Neuronal stem cell (in vitro differentiated cells): ENCODE data around the gene MSTO1.

ENCODE experiments used
- DNase-seq: peaks from one replicate; pipeline ENCODE4 v3.0.0-alpha.2; 2013; ENCODE audit warnings: low spot score
- H2AFZ ChIP-seq: one replicate; pipeline ENCODE4 v1.6.1; 2013; ENCODE audit warnings: mild to moderate bottlenecking, low read length, inconsistent platforms
- H2AK5ac ChIP-seq: 2 replicates; pipeline ENCODE4 v1.6.1; 2013; ENCODE audit warnings: low read depth, mild to moderate bottlenecking, inconsistent platforms, low read length, moderate library complexity, mixed read lengths
- H2BK120ac ChIP-seq: 2 replicates; pipeline ENCODE4 v1.6.1; 2013; ENCODE audit warnings: low read depth, mild to moderate bottlenecking, inconsistent platforms, low read length, moderate library complexity, mixed read lengths
- H2BK12ac ChIP-seq: one replicate; pipeline ENCODE4 v1.6.1; 2013; ENCODE audit warnings: low read length, inconsistent platforms
- H2BK15ac ChIP-seq: 2 replicates; pipeline ENCODE4 v1.6.1; 2013; ENCODE audit warnings: mild to moderate bottlenecking, low read length, inconsistent platforms, mixed read lengths
- H2BK5ac ChIP-seq: one replicate; pipeline ENCODE4 v1.6.1; 2013; ENCODE audit warnings: inconsistent platforms, mild to moderate bottlenecking, low read length, moderate library complexity
- H3K14ac ChIP-seq: one replicate; pipeline ENCODE4 v1.6.1; 2013; ENCODE audit warnings: low read length, inconsistent platforms
- H3K18ac ChIP-seq: 2 replicates; pipeline ENCODE4 v1.6.1; 2013; ENCODE audit warnings: low read length, inconsistent platforms
- H3K23ac ChIP-seq: 2 replicates; pipeline ENCODE4 v1.6.1; 2013; ENCODE audit warnings: low read depth, mild to moderate bottlenecking, mixed read lengths, low read length, inconsistent platforms; ENCODE audit not compliant: poor library complexity
- H3K27ac ChIP-seq: replicated peaks from 3 replicates; pipeline ENCODE4 v1.5.1; 2013; ENCODE audit warnings: low read length, inconsistent platforms
- H3K27me3 ChIP-seq, 3 experiments: 2 replicates each; pipeline ENCODE4 v1.6.1; 2013; ENCODE audit warnings: low read length in 3 of 3, mild to moderate bottlenecking in 2 of 3, inconsistent platforms in 1 of 3, low read depth in 1 of 3, mixed read lengths in 1 of 3, moderate library complexity in 1 of 3; ENCODE audit not compliant: control insufficient read depth in 3 of 3, insufficient read depth in 3 of 3
- H3K36me3 ChIP-seq, 2 donors: replicated peaks in 1 of 2; 2 replicates each; pipeline ENCODE4 v1.6.1; 2013; ENCODE audit warnings: low read length in 2 of 2; ENCODE audit not compliant: control insufficient read depth in 2 of 2, insufficient read depth in 2 of 2
- H3K4ac ChIP-seq: 2 replicates; pipeline ENCODE4 v1.6.1; 2013; ENCODE audit warnings: inconsistent platforms, mild to moderate bottlenecking, low read length, moderate library complexity
- H3K4me1 ChIP-seq, 2 donors: 1 replicate in 1 of 2; 2 replicates in 1 of 2; pipeline ENCODE4 v1.6.1; 2013; ENCODE audit warnings: low read length in 2 of 2, low read depth in 1 of 2; ENCODE audit not compliant: control insufficient read depth in 2 of 2, insufficient read depth in 1 of 2
- H3K4me2 ChIP-seq: one replicate; pipeline ENCODE4 v1.6.1; 2013; ENCODE audit warnings: mild to moderate bottlenecking, low read length, inconsistent platforms; ENCODE audit not compliant: insufficient read depth, poor library complexity, severe bottlenecking
- H3K4me3 ChIP-seq, 2 donors: 2 replicates each; pipeline ENCODE4 v1.5.1; 2013; ENCODE audit warnings: low read length in 2 of 2, mild to moderate bottlenecking in 2 of 2, inconsistent platforms in 1 of 2, moderate library complexity in 1 of 2
- H3K79me1 ChIP-seq: one replicate; pipeline ENCODE4 v1.6.1; 2013; ENCODE audit warnings: low read depth, mild to moderate bottlenecking, inconsistent platforms, low read length, moderate library complexity
- H3K9ac ChIP-seq: one replicate; pipeline ENCODE4 v1.6.1; 2013; ENCODE audit warnings: mild to moderate bottlenecking, low read depth, low read length, inconsistent platforms; ENCODE audit not compliant: poor library complexity
- H3K9me3 ChIP-seq, 2 donors: replicated peaks in 1 of 2; 2 replicates each; pipeline versions ENCODE3 to v1.6.1; 2013; ENCODE audit warnings: low read length in 2 of 2, mild to moderate bottlenecking in 2 of 2, inconsistent platforms in 1 of 2, low read depth in 1 of 2, mixed read lengths in 1 of 2, moderate library complexity in 1 of 2; ENCODE audit not compliant: control insufficient read depth in 2 of 2, insufficient read depth in 1 of 2
- H4K8ac ChIP-seq: one replicate; pipeline ENCODE4 v1.6.1; 2013; ENCODE audit warnings: low read depth, mild to moderate bottlenecking, inconsistent platforms, low read length, moderate library complexity
- H4K91ac ChIP-seq: one replicate; pipeline ENCODE4 v1.6.1; 2013; ENCODE audit warnings: low read length, low read depth, mild to moderate bottlenecking, inconsistent platforms; ENCODE audit not compliant: poor library complexity
- WGBS, 2 donors: extraction: QIAGEN DNeasy Blood & Tissue Kit; methylation state at CpG; one replicate each; pipeline ENCODE4 v1.1.7; 2013; ENCODE audit warnings: missing lambda C conversion rate in 2 of 2, mixed read lengths in 1 of 2; ENCODE audit not compliant: insufficient read length in 2 of 2, insufficient replicate concordance in 1 of 2; ENCODE audit errors: extremely low coverage in 2 of 2; 5-methylcytosine and 5-hydroxymethylcytosine counted together

Gene MSTO1

GRCh38 chr1:155649676-155650075, 39.7 kb downstream of the MSTO1 start:
- H2AK5ac ChIP-seq: no peak overlapping the region
- H3K27ac ChIP-seq: no peak overlapping the region
- H3K18ac ChIP-seq: no peak overlapping the region
- H4K91ac ChIP-seq: no peak overlapping the region
- H4K8ac ChIP-seq: no peak overlapping the region
- H3K4me3 ChIP-seq: no peak overlapping the region
- no peak overlapping the region for H2BK5ac ChIP-seq
- no peak overlapping the region for H3K14ac ChIP-seq
- no peak overlapping the region for H2AFZ ChIP-seq
- peaks cover 4 to 9% of the 10 kb centered on the region in 2 donors for H3K9me3 ChIP-seq
- DNase-seq: no peak
- H2BK12ac ChIP-seq: no peak overlapping the region
- H3K79me1 ChIP-seq: no peaks in the 10 kb centered on the region
- no peak overlapping the region for H3K23ac ChIP-seq
- no peak overlapping the region for H3K9ac ChIP-seq
- H3K27me3 ChIP-seq: no peaks in the 10 kb centered on the region
- no peak overlapping the region for H3K4ac ChIP-seq
- H3K4me2 ChIP-seq: no peak overlapping the region
- H2BK15ac ChIP-seq: no peak overlapping the region
- H3K4me1 ChIP-seq: peaks cover 0 to 2% of the 10 kb centered on the region in 2 donors
- no peaks in the 10 kb centered on the region for H3K36me3 ChIP-seq
- H2BK120ac ChIP-seq: no peak overlapping the region

- H3K4me1 ChIP-seq: peaks cover 0 to 2% of the 10 kb centered on the region in 2 donors
- no CpG with 5 or more reads among the region's 7 CpGs for WGBS, 2 donors
- no peak for DNase-seq
- no peak overlapping the region for H3K27ac ChIP-seq
- no peak overlapping the region for H3K18ac ChIP-seq
- no peaks in the 10 kb centered on the region for H3K79me1 ChIP-seq
- H3K36me3 ChIP-seq: no peaks in the 10 kb centered on the region
- H2BK12ac ChIP-seq: no peak overlapping the region
- H4K8ac ChIP-seq: no peak overlapping the region
- H2AFZ ChIP-seq: no peak overlapping the region
- H3K23ac ChIP-seq: no peak overlapping the region
- no peak overlapping the region for H3K4me3 ChIP-seq
- no peak overlapping the region for H2BK120ac ChIP-seq
- no peak overlapping the region for H4K91ac ChIP-seq
- no peak overlapping the region for H2BK5ac ChIP-seq
- H3K27me3 ChIP-seq: no peaks in the 10 kb centered on the region
- H3K9ac ChIP-seq: no peak overlapping the region
- no peak overlapping the region for H3K4me2 ChIP-seq
- no peak overlapping the region for H2AK5ac ChIP-seq
- H2BK15ac ChIP-seq: no peak overlapping the region
- no peak overlapping the region for H3K14ac ChIP-seq
- H3K9me3 ChIP-seq: peaks cover 4 to 9% of the 10 kb centered on the region in 2 donors
- no peak overlapping the region for H3K4ac ChIP-seq
Observed at GRCh38 chr1:155650231-155650757, 40.3 kb downstream of the MSTO1 start.

- no CpG with 5 or more reads among the region's 3 CpGs for WGBS, 2 donors
- Histone ChIP-seq H3K4ac (no peak overlapping the region), H4K8ac (no peak overlapping the region)
Observed at GRCh38 chr1:155651861-155652661, 42.0 kb downstream of the MSTO1 start.

GRCh38 chr1:155652951-155653350, 42.9 kb downstream of the MSTO1 start:
- Histone ChIP-seq H2BK5ac (no peak overlapping the region), H3K36me3 (peaks cover 0 to 6% of the 10 kb centered on the region in 2 donors), H2BK120ac (no peak overlapping the region), H3K4me1 (peaks cover 0 to 2% of the 10 kb centered on the region in 2 donors), H3K9me3 (peaks cover 4 to 9% of the 10 kb centered on the region in 2 donors), H3K4me3 (no peak overlapping the region), H4K91ac (no peak overlapping the region), H2AK5ac (no peak overlapping the region), H3K14ac (no peak overlapping the region), H3K27ac (no peak overlapping the region), H3K23ac (no peak overlapping the region), H3K9ac (no peak overlapping the region), H2BK15ac (no peak overlapping the region), H3K27me3 (no peaks in the 10 kb centered on the region), H3K79me1 (no peaks in the 10 kb centered on the region), H3K18ac (no peak overlapping the region), H3K4ac (no peak overlapping the region), H2BK12ac (no peak overlapping the region), H4K8ac (no peak overlapping the region), H3K4me2 (no peak overlapping the region), H2AFZ (no peak overlapping the region)
- no CpG with 5 or more reads among the region's 3 CpGs for WGBS, 2 donors
- DNase-seq: no peak

More at GRCh38 chr1:155651861-155652661, 42.0 kb downstream of the MSTO1 start:
- Histone ChIP-seq H3K18ac (no peak overlapping the region), H3K9ac (no peak overlapping the region), H3K9me3 (peaks cover 4 to 9% of the 10 kb centered on the region in 2 donors), H3K27me3 (no peaks in the 10 kb centered on the region), H3K27ac (no peak overlapping the region), H3K4me3 (no peak overlapping the region), H2BK120ac (no peak overlapping the region), H3K79me1 (no peaks in the 10 kb centered on the region), H2BK5ac (no peak overlapping the region), H3K14ac (no peak overlapping the region), H3K23ac (no peak overlapping the region), H2BK12ac (no peak overlapping the region), H3K4me2 (no peak overlapping the region), H2BK15ac (no peak overlapping the region), H3K36me3 (no peaks in the 10 kb centered on the region), H2AFZ (no peak overlapping the region), H4K91ac (no peak overlapping the region), H2AK5ac (no peak overlapping the region), H3K4me1 (peaks cover 0 to 2% of the 10 kb centered on the region in 2 donors)
- no peak for DNase-seq
